NCI-H345 treated with DMSO at 0.1 percent for 48 hours (cell line): ENCODE measurements around the gene CSAD.
A peak's percentile ranks its signal among the peaks of the same experiment; 100 is the strongest.
"Not testable (repeated sequence)": the region's sequence is repeated elsewhere in the genome, so short reads cannot be mapped to it uniquely, and the experiment has no call there.

Experiments used
- DNase-seq: peaks from one replicate; lab custom pipeline; 2025; ENCODE audit not compliant: unreplicated experiment; lab: John Stamatoyannopoulos, UW

CSAD gene

GRCh38 chr12:53180931-53181645 lies 363 bp upstream of the CSAD start:
- peak; percentile 57 for DNase-seq

- DNase-seq: no peak
Observed at GRCh38 chr12:53179687-53180219, 972 bp downstream of the CSAD start.

DNA sequence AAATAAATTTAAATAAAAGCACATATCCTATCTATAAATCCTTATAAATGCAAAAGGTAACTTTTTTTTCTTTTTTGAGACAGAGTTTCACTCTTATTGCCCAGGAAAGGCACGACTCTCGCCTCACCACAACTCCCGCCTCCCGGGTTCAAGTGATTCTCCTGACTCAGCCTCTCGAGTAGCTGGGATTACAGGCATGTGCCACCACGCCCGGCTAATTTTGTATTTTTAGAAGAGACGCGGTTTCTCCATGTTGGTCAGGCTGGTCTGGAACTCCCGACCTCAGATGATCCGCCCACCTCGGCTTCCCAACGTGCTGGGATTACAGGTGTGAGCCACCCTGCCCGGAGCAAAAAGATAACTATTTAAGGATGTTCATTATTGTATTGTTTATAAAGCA lies 1.9 kb downstream of the CSAD start:
- not testable (repeated sequence) for DNase-seq

- not testable (repeated sequence) for DNase-seq
Observed at GRCh38 chr12:53177447-53177846, 3.3 kb downstream of the CSAD start.

- no peak for DNase-seq
Observed at GRCh38 chr12:53176750-53177149, 4.0 kb downstream of the CSAD start.

DNA sequence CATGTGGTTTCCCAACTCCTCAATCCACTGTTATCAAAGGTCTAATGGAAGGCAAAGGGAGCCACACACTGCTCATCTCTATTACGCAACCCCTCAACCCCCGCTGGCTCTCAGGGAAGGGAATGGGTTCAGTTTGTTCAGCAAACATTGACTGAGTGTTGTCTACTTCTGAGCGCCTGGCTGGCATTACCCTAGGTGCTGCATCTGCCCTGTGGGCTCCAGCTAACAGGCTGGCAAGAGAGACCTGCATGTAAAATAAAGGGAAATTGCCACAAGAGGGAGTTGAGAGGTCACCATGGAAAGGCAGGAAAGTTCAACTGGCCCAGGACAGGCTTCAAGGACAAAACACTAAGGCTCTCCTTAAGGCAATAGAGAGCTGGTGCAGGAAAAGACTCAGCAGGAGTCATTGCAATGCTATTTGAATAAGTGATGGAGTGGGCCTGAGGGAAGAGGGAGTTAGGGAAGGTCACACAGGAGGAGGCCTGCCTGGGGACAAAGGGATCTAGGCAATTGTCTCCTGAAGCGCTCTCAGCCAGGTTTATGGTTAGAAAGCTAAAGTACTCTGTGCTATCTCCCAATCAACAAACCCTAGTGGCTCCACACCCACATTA lies 5.7 kb downstream of the CSAD start:
- peak; percentile 95 for DNase-seq

DNA sequence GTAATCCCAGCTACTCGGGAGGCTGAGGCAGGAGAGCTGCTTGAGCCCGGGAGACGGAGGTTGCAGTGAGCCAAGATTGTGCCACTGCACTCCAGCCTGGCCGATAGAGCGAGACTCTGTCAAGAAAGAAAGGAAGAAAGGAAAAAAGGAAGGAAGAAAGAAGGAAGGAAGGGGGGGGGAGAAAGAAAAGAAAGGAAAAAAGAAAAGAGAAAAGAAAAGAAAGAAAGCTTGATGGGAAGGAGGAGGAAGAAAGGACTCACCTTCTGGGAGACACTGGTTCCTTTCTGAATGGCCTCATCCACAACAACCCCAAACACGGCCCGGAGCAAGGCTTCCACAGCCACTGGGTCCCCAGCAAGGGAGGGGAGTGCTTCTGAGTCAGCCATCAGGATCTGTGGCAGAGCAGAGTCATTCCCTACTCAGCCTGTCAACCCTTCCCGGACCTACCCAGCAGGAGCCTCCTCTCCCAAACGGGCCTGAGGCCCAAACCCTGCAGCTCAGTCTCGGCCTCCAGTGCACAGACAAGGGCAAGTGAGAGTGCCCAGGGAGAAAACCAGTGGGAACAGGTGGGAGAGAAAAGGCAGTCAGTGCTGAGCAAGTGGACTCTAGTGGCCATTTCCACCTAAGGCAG lies 7.5 kb downstream of the CSAD start:
- no peak for DNase-seq

DNA sequence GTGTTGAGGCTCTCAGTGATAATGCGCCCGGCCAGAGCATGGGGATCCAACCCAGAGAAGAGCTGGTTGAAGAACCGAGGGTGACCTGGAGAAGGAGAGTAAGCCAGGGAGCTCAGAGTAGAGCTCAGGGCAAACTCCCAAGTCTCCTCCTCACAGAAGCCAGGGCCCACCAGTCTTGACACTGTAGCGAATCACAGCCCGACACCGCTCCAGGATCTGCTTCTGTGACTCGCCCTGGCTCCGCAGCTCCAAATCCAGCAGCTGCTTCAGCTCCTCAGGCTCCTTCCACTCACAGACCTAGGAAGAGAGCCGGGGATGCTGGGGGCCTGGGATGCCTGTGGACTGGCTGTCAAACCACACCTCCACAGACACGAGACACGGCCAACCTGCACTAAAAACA lies 8.4 kb downstream of the CSAD start:
- no peak for DNase-seq

DNA sequence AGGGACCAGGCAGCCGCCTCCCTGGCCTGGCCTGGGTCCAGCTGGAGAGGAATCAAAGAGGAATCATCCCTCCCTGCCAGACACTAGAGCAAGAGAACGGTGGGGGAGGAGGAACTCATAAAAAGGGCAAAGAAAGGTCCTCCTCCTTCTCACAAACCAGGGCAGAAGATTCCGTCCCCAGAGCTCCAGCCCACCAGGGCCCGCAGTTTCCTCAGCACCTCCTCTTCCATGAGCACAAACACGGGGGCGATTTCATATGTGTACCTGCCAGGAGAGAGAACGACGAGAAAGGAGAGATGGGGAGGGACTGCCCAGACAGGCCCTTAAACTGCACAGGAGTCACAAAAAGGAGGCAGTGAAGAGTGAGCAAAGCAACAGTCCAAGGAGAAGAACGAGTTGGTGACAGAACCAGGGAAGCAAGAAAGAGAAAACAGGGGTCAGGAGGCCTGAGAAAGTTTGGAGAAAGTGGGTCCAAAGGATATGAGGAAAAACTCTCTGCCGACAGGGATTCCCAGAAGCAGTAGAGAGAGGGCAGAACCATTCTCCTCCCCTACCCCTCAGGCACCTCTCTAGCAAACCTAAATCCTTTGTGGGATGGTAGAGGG lies 8.9 kb downstream of the CSAD start:
- no peak for DNase-seq

GRCh38 chr12:53170876-53171724 lies 9.6 kb downstream of the CSAD start:
- DNase-seq: no peak

- no peak for DNase-seq
Observed at GRCh38 chr12:53170215-53170614, 10.5 kb downstream of the CSAD start.

DNA sequence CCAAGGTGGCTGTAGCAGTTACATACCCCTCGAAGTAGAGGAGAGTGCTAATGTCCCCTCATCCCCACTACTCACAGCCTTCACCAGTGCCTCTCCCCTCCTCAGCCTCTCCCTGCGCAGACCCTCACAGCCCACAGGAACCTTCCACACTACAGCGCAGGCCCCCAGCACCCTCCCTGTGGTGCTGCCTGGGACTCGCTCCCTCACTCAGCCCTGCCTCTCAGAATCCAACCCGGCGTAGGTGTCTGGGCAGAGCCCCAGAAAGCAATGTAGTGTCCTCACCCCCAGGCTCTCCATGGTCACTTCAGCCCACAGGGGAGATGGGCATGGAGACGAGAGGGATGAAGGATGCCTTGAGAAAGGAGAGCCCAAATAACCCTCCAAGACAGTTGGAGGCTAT lies 11.1 kb downstream of the CSAD start:
- DNase-seq: no peak

DNA sequence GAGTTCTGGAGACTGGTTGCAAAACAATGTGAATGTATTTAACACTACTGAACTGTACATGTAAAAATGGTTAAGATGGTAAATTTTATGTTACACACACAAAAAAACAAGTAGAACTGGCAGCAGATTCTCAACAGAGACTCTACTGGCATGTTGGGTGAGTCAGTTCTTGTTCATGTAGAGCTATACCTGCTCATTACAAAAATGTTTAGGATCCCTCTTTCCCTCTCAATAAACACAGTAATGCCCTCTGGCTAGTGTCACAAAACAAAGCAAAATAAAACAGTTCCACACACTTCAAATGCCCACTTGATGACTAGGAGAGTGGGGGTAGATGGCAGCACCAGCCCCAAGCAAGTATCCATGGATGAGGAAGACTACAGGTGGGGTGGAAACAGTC lies 13.9 kb downstream of the CSAD start:
- no peak for DNase-seq

GRCh38 chr12:53163008-53163407 lies 17.7 kb downstream of the CSAD start:
- DNase-seq: not testable (repeated sequence)

DNA sequence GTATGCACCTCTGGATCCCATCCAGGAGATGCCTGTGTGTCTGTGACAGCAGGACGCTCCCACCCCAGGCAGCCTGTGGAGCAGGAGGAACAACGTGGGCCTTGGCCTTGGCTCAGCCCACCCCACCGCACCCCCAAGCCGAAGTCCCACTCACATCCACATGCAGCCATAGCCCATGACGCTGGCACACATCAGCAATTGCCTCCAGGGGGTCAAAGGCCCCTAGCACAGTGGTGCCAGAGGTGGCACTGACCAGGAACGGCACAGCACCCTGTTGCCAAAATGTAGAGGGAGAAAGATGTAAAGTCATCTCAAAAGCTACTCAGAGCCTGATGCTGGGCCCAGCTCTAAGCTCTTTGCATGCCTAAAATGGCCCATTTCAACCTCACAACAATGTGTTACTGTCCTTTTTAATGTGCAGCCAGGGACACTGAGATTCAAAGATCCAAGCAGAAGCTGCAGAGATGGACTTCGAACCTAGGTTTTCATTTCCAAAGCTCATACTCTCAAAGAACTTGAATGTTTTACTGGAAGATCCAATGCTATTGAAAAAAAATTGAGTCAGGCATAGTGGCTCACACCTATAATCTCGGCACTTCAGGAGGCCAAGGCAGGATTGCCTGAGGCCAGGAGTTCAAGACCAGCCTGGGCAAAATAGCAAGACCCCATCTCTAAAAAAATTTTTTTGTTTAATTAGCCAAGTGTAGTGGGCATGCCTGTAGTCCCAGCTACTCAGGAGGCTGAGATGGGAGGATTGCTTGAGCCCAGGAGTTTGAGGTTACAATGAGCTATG lies 19.4 kb downstream of the CSAD start:
- no peak for DNase-seq

- DNase-seq: no peak
Observed at GRCh38 chr12:53160673-53161072, 20.1 kb downstream of the CSAD start.

GRCh38 chr12:53160000-53160399 lies 20.7 kb downstream of the CSAD start:
- no peak for DNase-seq

- DNase-seq: peak; percentile 73
Observed at GRCh38 chr12:53159195-53159839, 21.4 kb downstream of the CSAD start.

DNA sequence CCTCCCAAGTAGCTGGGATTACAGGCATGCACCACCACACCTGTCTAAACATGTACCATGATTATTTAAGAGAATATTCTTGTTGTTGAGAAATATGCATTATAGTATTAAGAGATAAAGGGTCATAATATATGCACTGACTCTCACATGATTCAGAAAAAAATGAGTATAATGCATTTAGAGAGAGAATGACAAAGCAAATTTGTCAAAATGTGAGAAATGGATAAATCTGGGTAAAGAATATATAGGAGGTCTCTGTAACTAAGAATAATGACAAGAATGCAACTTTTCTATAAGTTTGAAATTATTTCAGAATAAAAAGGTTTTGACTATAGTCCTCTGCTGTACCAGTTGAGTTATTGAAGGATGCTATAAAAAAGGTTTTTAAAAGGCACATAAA lies 28.3 kb downstream of the CSAD start:
- no peak for DNase-seq

GRCh38 chr12:53151039-53151438 lies 29.7 kb downstream of the CSAD start:
- no peak for DNase-seq
